OCI-LY1 (cell line): ENCODE measurements around the gene PDE4D.

Experiments
- EZH2 ChIP-seq: fragments of 200-600 bp; sonication (generic), shearing (Covaris generic); IDR thresholded peaks from 2 replicates; pipeline ENCODE4 v1.8.0; 2017; ENCODE audit warnings: borderline replicate concordance, mixed run types, mild to moderate bottlenecking, antibody characterized with exemption, low read length, moderate library complexity, mixed read lengths
- TF ChIP-seq, protein P1 (sequence below): fragments of 200-600 bp; sonication (generic), shearing (Covaris generic); IDR thresholded peaks from 2 replicates; pipeline ENCODE4 v1.5.1; 2017; ENCODE audit warnings: mild to moderate bottlenecking, antibody characterized with exemption, low read length, moderate library complexity, mixed read lengths

DNA sequence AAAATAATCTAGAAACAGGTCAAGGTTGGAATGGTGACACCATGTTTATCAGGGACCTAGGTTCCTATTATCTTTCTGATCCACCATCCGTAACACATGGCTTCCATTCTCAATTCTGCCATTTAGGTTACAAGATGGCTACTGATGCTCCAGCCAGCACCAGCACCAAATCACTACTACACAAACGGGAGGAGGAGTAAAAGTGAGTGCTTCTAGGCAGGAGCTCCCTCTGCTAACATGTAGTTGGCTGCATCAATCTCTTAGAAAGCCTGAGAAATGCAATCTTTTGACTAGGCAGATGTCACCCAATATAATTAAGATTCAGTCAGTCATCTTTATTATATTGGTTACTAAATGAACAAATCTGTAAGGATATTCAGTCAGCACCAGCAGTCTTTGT, 794.8 kb downstream of the PDE4D start:
- TF ChIP-seq, protein P1, sequence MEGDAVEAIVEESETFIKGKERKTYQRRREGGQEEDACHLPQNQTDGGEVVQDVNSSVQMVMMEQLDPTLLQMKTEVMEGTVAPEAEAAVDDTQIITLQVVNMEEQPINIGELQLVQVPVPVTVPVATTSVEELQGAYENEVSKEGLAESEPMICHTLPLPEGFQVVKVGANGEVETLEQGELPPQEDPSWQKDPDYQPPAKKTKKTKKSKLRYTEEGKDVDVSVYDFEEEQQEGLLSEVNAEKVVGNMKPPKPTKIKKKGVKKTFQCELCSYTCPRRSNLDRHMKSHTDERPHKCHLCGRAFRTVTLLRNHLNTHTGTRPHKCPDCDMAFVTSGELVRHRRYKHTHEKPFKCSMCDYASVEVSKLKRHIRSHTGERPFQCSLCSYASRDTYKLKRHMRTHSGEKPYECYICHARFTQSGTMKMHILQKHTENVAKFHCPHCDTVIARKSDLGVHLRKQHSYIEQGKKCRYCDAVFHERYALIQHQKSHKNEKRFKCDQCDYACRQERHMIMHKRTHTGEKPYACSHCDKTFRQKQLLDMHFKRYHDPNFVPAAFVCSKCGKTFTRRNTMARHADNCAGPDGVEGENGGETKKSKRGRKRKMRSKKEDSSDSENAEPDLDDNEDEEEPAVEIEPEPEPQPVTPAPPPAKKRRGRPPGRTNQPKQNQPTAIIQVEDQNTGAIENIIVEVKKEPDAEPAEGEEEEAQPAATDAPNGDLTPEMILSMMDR: no peak
- no peak for TF ChIP-seq EZH2
